NCI-H510A (cell line): ENCODE results near the gene SFMBT1.

ENCODE experiments used
- DNase-seq: peaks from one replicate; lab custom pipeline; 2025; lab: John Stamatoyannopoulos, UW

The SFMBT1 gene

GRCh38 chr3:52923963-52924362 is 121.9 kb downstream of the SFMBT1 start:
- DNase-seq: no peak

- DNase-seq: no peak
Measured at GRCh38 chr3:52920841-52921240, 125.0 kb downstream of the SFMBT1 start.

- DNase-seq: no peak
Measured at GRCh38 chr3:52917044-52917443, 128.8 kb downstream of the SFMBT1 start.

GRCh38 chr3:52915294-52915693 is 130.6 kb downstream of the SFMBT1 start:
- DNase-seq: no peak

GRCh38 chr3:52912885-52913731 is 132.8 kb downstream of the SFMBT1 start:
- DNase-seq: no peak

- DNase-seq: no peak
Measured at GRCh38 chr3:52910823-52911222, 135.1 kb downstream of the SFMBT1 start.

- DNase-seq: no peak
Measured at GRCh38 chr3:52907497-52907896, 138.4 kb downstream of the SFMBT1 start.

GRCh38 chr3:52904552-52904951 is 141.3 kb downstream of the SFMBT1 start:
- no peak for DNase-seq

GRCh38 chr3:52904000-52904399 is 141.9 kb downstream of the SFMBT1 start:
- DNase-seq: no peak

- DNase-seq: peak; percentile 72
Measured at GRCh38 chr3:52897130-52898122, 148.4 kb downstream of the SFMBT1 start, which contains the start of gene STIMATE. Gene STIMATE (minus strand): TSS chr3:52897548. CDS start chr3:52897450, 98 bp downstream.

GRCh38 chr3:52896613-52897012 is 149.3 kb downstream of the SFMBT1 start:
- no peak for DNase-seq

- no peak for DNase-seq
Measured at GRCh38 chr3:52896151-52896550, 149.7 kb downstream of the SFMBT1 start.

GRCh38 chr3:52895418-52895817 is 150.5 kb downstream of the SFMBT1 start:
- no peak for DNase-seq

- DNase-seq: no peak
Measured at GRCh38 chr3:52894756-52895155, 151.1 kb downstream of the SFMBT1 start.

- no peak for DNase-seq
Measured at GRCh38 chr3:52893723-52894122, 152.2 kb downstream of the SFMBT1 start.

GRCh38 chr3:52892625-52893311 is 153.1 kb downstream of the SFMBT1 start:
- DNase-seq: no peak

- no peak for DNase-seq
Measured at GRCh38 chr3:52892290-52892624, 153.6 kb downstream of the SFMBT1 start.

GRCh38 chr3:52891615-52892081 is 154.2 kb downstream of the SFMBT1 start:
- DNase-seq: no peak

- DNase-seq: peak; percentile 8
Measured at GRCh38 chr3:52891164-52891563, 154.7 kb downstream of the SFMBT1 start.

GRCh38 chr3:52890735-52891134 is 155.1 kb downstream of the SFMBT1 start:
- DNase-seq: no peak

GRCh38 chr3:52889901-52890300 is 156.0 kb downstream of the SFMBT1 start:
- DNase-seq: no peak

- DNase-seq: no peak
Measured at GRCh38 chr3:52887166-52887565, 158.7 kb downstream of the SFMBT1 start.
